ENCODE data around the gene LAMC1.

GRCh38 chr1:183075861-183076260 lies 52.6 kb downstream of the LAMC1 start:
- TF ChIP-seq, protein P1, sequence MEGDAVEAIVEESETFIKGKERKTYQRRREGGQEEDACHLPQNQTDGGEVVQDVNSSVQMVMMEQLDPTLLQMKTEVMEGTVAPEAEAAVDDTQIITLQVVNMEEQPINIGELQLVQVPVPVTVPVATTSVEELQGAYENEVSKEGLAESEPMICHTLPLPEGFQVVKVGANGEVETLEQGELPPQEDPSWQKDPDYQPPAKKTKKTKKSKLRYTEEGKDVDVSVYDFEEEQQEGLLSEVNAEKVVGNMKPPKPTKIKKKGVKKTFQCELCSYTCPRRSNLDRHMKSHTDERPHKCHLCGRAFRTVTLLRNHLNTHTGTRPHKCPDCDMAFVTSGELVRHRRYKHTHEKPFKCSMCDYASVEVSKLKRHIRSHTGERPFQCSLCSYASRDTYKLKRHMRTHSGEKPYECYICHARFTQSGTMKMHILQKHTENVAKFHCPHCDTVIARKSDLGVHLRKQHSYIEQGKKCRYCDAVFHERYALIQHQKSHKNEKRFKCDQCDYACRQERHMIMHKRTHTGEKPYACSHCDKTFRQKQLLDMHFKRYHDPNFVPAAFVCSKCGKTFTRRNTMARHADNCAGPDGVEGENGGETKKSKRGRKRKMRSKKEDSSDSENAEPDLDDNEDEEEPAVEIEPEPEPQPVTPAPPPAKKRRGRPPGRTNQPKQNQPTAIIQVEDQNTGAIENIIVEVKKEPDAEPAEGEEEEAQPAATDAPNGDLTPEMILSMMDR (IDR thresholded peaks at IDR 0.05): no peak
- TF ChIP-seq POLR2A (IDR thresholded peaks at IDR 0.05): no peak
